Stimulated activated CD4-positive, alpha-beta T cell treated with anti-CD3 and anti-CD28 coated beads, Interleukin-4, amount 100 ng/mL, for 24 hours (primary cell): ENCODE results near the gene EHBP1L1.
A peak's percentile ranks its signal among the peaks of the same experiment; 100 is the strongest.

ENCODE experiments used
- DNase-seq: peaks from one replicate; pipeline ENCODE4 v3.0.0-alpha.2; 2020

The EHBP1L1 gene

DNA sequence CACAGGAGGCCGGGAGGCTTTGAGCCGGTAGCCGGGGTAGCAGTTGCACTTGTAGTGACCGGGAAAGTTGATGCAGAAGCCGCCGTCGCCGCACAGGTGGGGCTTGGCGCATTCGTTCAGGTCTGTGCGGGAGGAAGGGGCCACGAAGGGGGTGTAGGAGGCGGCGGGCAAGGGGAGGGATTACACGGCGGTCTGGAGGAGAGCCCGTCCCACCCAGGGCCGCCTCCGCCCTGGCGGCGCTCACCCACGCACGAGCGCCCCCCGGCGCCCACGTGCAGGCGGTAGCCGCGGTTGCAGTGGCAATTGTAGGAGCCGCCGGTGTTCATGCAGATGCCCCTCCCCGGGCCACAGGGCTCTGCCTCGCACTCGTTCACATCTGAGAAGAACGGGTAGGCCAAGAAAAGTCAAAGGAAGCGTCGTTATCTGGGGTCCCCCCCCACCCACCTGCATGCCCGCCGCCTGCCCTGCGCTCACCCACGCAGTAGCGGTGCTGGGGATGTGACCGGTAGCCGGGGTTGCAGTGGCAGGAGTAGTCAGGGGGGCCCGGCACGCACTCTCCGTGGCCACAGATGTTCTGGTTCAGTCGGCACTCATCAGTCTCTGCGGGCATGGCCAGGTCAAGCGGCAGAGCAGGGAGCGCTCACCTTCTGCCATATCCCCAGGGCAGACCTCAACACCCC lies 28.3 kb upstream of the EHBP1L1 start:
- DNase-seq = no peak

DNA sequence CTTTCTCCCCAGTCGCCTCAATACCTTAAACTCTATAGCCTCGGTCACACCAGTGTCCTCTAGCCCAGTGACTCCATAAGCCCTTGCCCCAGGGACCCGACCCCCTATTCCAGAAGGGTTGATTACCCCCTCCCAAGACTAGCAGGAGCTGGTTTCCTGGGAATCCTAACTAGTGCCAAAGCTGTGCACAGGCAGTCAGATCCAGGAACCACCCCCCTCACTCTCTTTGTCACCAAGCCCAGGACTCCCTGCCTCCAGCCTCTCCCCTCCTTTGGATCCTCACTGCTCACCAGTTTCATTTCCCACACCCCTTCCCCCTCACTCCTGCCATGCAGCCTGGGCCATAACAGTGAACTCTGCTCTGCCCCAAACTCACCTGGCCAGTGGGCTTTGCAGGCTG lies 27.5 kb upstream of the EHBP1L1 start:
- DNase-seq = no peak

DNA sequence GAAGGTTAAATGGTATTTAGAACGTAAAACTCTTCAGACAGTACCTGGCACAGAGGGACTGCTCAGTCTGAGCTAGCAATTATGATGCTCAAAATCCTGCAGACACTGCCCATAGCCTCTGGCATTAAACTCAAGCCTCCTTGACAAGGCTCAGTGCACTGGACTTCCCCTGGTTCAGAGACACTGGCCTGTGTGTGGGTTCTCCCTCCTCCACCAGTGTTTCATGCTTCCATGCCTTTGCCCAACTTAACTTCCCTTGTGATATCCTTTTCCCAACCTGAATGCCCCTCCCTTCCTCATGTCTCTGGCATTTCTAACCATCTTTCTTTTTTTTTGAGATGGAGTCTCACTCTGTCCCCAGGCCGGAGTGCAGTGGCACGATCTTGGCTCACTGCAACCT lies 26.8 kb upstream of the EHBP1L1 start:
- DNase-seq = no peak

DNA sequence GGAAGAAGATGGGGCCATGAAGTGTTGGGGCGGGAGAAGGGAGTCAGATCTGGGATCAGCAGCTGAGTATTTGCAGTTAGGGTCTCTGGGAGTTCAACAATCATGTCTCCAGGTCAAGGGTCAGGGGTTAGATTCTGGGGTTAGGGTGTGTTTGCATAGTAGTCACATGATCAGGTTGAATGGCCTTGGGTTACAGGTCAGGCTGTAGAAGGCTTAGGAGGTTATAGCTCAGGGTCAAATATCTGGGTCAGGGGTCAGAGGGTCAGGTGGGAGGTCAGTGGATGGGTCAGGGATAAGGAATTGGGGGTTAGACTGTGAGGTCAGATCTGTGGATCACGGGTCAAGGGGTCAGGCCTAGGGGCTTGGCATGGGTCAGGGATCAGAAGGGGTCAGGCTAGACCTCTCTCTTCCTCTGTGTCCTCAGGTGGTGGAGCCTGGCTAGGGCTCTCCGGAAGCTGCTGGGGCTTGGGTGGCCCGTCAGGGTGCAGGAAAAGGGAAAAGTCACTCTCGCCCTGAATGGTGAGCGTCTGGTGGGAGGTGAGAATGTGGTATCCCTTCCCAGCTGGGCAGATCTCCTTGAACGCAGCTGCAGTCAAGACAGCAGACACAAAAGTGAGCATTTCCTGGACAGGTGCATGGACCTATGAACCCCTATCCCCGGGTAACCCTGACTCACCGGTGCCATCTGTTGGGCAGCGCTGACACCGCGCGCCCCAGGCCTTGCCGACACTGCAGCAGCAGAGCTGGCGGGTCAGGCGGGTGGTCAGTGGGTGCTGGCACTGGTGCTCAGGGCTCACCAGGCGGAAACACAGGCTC lies 24.1 kb upstream of the EHBP1L1 start:
- peak; percentile 59 for DNase-seq

GRCh38 chr11:65552388-65552951 lies 23.4 kb upstream of the EHBP1L1 start:
- no peak for DNase-seq

DNA sequence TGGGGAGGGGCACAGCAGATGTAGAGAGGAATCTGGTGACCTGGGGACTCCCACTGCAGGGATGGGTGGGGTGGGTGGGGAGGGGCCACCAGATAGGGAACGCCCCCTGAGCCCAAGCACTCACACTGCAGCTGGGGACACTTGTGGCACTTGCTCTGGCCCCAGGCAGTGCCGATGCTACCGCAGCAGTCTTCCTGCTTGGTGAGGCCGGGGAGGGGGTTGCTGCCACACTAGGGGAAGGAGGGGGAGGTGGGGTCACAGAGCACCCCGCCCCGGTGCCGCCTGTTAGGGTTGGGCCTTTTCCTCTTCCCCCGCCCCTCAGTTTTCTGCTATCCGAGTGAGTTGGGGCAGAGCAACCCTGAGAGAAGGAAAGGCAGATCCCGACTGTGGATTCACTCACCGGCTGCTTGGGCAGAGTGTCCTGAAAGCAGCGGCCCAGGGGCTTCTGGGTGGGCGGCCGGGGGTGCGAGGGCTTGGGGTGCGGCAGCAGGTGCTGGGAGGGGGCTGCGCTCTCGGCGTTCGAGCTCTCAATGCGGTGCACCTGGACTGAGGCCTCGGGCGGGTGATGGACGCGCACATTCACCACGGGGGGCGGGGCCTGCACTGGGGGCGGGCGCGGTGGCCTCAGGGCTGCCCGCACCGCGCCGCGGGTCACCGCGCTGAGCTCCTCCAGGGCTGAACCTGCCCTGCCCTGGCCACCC lies 22.4 kb upstream of the EHBP1L1 start:
- peak; percentile 55 for DNase-seq

DNA sequence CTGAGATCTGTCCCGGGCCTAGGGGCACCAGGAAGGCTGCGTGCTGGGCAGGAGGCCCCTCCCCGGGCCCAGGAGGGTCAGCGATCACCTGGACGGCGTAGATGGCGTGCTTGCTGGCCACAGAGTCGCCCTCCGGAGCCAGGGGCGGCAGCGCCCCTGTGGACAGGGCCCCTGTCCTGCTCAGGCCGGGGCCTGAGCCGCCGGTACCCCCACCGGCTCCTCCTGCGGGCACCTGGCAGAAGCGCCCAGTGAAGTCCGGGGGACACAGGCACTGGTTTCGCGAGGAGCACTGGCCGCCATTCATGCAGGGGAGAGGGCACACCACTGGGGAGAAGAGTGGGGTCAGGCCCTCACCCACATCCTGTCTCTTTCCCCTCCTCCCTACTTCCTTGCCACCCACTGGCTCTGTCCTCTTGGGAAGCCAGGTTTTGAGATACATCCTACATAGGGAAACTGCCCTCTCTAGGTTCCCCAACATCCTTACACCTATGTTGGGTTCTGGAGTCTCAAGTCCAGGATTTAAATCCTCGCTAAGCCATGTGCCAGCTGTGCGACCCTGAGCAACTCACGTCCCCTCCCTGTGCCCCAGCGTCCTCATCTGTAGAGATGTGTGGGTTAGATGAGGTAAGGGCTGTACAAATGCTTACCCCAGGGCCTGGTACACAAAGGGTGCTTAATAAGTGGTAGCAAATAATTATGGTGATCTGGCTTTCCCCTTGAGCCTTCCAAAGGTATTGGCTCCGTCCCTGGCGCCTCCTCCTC lies 21.6 kb upstream of the EHBP1L1 start:
- DNase-seq = no peak

DNA sequence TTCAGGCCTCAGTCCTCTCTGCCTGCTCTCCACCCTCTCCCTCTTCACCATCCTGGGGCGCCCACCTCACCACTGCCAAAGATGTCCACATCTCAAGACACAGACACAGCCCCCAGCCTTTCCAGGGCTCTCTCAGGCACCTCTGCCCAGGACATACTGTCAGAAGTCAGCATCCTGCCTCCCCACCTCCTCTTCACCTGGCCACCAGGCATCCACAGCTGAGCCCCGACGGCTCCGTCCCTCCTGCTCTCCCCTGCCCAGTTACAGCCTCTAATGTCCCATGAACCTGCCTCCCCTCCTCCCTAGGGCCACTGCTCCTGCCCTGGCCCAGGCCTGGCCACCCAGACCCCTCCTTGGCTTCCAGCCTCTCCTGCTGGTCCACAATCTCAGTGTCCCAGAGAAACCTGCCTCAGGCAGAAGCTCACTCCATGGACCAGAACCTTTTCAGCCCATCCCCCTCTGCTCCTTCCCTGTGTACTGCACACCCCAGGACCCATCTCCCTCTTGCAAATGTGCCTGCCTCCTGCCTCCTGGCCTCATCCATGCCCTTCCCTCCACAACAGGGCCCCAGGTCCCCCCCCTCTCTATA lies 20.9 kb upstream of the EHBP1L1 start:
- no peak for DNase-seq

- DNase-seq = no peak
These were observed 20.1 kb upstream of the EHBP1L1 start for GRCh38 chr11:65555693-65556231.

- no peak for DNase-seq
These were observed 19.2 kb upstream of the EHBP1L1 start for GRCh38 chr11:65556470-65557279.

DNA sequence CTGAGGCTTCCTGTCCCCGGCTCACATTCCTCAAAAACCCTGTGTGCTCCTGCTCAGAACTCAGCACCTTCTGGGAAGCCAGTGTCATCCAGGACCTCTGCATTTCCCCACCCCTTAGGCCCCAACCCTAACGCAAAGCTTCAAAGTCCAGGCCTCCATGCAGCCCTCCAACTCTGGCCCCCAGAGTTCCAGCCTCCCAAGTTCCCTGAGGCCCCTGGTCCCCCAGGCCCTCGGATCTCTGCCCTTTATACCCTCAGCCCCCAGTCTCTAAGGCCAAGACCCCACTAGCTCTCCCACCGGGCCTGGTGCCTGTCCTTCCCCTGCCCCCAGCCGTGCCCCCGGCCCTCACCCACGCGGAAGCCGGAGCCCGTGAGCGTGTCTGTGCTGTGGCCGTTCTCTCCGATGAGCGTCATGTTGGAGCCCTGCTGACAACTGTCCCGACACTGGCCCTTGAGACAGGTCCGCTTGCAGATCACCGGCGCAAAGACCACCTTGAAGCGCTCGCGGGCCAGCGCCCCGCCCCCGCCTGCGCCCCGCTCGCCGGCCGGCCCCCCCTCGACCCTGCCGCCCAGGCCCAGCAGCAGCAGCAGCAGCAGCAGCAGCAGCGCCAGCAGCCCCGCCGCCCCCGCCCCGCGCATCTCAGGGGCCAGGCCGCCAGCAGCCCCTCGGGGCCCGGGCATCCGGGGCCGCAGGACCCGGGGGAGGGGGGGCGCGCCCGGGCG lies 18.4 kb upstream of the EHBP1L1 start:
- DNase-seq = no peak

DNA sequence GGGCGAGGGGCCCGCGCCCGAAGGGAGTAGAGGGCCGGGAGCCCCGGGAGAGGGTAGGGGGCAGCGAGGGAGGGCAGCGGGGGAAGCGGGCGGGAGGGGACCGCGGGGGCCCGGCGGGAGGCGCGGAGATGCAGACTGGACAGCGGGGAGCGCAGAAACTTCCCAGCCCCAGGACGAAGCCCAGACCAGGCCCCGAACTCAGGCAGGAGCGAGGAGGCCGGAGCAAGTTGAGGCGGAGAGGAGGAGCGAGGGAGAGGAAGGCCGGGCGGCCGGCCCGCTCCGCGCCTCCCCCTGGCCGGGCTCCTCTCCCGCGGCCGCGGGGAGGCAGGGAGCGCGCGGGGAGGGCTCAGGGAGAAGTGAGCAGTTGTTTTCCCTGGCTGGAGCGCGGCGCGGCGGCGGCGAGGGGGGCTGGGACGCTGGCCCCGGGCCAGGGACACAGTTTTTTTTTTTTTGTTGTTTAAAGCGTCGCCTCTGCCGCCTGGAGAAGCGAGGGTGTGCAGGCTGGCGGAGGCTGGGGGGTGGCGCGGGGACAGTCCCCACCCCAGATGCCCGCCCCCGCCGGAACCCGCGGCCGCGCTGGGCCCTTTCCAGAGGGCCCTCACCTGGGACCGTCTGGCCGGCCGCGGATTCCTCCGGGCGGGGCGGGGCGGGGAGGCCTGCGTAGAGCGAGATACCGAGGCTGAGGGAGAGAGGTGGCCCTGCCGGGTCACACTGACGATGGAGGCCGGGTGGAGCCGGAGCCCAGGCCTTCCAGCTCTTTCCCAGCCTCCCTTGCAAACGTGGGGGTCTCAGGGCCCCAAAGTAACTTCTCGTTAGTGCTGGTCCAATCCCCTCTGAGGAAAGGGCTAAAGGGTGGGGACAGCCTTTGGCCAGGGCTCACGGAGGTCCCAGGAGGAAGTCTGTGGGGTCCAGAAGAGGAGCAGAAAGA lies 17.6 kb upstream of the EHBP1L1 start, which contains the start of gene LTBP3:
LTBP3 (minus strand) TSS at position 358 of the 928 bp plus-strand sequence. CDS start 400 bp downstream, outside the sequence.
- DNase-seq = no peak

GRCh38 chr11:65558930-65559509 lies 16.8 kb upstream of the EHBP1L1 start:
- no peak for DNase-seq

DNA sequence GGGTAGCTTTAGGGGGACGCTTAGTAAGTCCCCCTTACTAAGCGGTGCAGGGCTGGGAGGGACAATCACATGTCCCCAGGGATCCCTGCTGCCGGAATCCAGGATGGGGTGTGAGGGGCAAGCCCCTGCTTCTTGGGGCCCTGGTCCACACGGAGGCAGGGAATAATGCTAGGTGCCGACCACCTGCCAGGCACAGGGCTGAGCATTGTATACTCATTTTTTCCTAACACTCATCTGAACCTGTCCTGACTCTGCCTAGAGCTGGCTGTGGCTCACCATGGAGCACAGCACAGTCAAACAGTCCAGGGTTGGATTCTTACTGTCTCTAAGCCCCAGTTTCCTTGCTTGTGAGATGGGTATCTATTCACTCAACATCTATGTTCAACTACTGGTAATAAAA lies 16.3 kb upstream of the EHBP1L1 start:
- DNase-seq = no peak

- no peak for DNase-seq
These were observed 15.8 kb upstream of the EHBP1L1 start for GRCh38 chr11:65559951-65560537.

GRCh38 chr11:65560555-65561418 lies 15.1 kb upstream of the EHBP1L1 start:
- DNase-seq = no peak

GRCh38 chr11:65562020-65562419 lies 13.8 kb upstream of the EHBP1L1 start:
- no peak for DNase-seq
